NCI-H2029 (cell line): ENCODE measurements around the gene NTN1.

ENCODE experiments used
- DNase-seq: peaks from one replicate; lab custom pipeline; 2025; lab: John Stamatoyannopoulos, UW

NTN1 gene

GRCh38 chr17:9218911-9219310 lies 197.6 kb downstream of the NTN1 start:
- no peak for DNase-seq

GRCh38 chr17:9219631-9220397 lies 198.5 kb downstream of the NTN1 start:
- no peak for DNase-seq

GRCh38 chr17:9220398-9221146 lies 199.3 kb downstream of the NTN1 start:
- DNase-seq, result no peak

- no peak for DNase-seq
These were observed 200.0 kb downstream of the NTN1 start for GRCh38 chr17:9221147-9221921.

- DNase-seq, result no peak
These were observed 200.5 kb downstream of the NTN1 start for GRCh38 chr17:9221922-9222180.

- no peak for DNase-seq
These were observed 202.2 kb downstream of the NTN1 start for GRCh38 chr17:9223531-9223930.

GRCh38 chr17:9224485-9224884 lies 203.2 kb downstream of the NTN1 start:
- DNase-seq, result no peak

GRCh38 chr17:9225305-9226101 lies 204.2 kb downstream of the NTN1 start:
- DNase-seq, result no peak

GRCh38 chr17:9226130-9226793 lies 205.0 kb downstream of the NTN1 start:
- no peak for DNase-seq

GRCh38 chr17:9226794-9227135 lies 205.5 kb downstream of the NTN1 start:
- DNase-seq, result no peak

- DNase-seq, result no peak
These were observed 206.6 kb downstream of the NTN1 start for GRCh38 chr17:9227819-9228407.

GRCh38 chr17:9228408-9229159 lies 207.3 kb downstream of the NTN1 start:
- DNase-seq, result no peak

GRCh38 chr17:9229160-9229825 lies 208.0 kb downstream of the NTN1 start:
- DNase-seq, result no peak

GRCh38 chr17:9229826-9230201 lies 208.5 kb downstream of the NTN1 start:
- no peak for DNase-seq

- DNase-seq, result no peak
These were observed 209.0 kb downstream of the NTN1 start for GRCh38 chr17:9230346-9230745.

GRCh38 chr17:9230861-9231260 lies 209.6 kb downstream of the NTN1 start:
- no peak for DNase-seq

GRCh38 chr17:9231449-9232154 lies 210.3 kb downstream of the NTN1 start:
- DNase-seq, result no peak

GRCh38 chr17:9232155-9232475 lies 210.8 kb downstream of the NTN1 start:
- DNase-seq, result no peak

- DNase-seq, result no peak
These were observed 211.4 kb downstream of the NTN1 start for GRCh38 chr17:9232591-9233270.
